Neural cell (in vitro differentiated cells): Measurements from ENCODE around the gene PTGER3.

Source experiments
- CTCF ChIP-seq: fragments of 450-650 bp; IDR thresholded peaks from 2 replicates; pipeline ENCODE4 v1.5.1; 2014; ENCODE audit warnings: antibody characterized with exemption, mild to moderate bottlenecking, moderate library complexity; ENCODE audit not compliant: poor library complexity, severe bottlenecking
- EP300 ChIP-seq: fragments of 450-650 bp; conservative IDR thresholded peaks from 2 replicates; pipeline ENCODE4 v1.6.1; 2014; ENCODE audit warnings: antibody characterized with exemption, mild to moderate bottlenecking, moderate library complexity; ENCODE audit not compliant: poor library complexity, severe bottlenecking
- EZH2 ChIP-seq: fragments of 200-600, 300-800 bp; shearing (Covaris generic), sonication (generic); IDR thresholded peaks from 2 replicates; pipeline ENCODE4 v1.6.1; 2014; ENCODE audit warnings: antibody characterized with exemption, low read length, borderline replicate concordance, mild to moderate bottlenecking; ENCODE audit not compliant: insufficient read depth, poor library complexity, severe bottlenecking
- RAD21 ChIP-seq: fragments of 450-650 bp; conservative IDR thresholded peaks from 2 replicates; pipeline ENCODE4 v1.6.1; 2014; ENCODE audit warnings: antibody characterized with exemption, mild to moderate bottlenecking, moderate library complexity
- SMC3 ChIP-seq: fragments of 450-650 bp; conservative IDR thresholded peaks from 2 replicates; pipeline ENCODE4 v1.6.1; 2014; ENCODE audit warnings: antibody characterized with exemption, mild to moderate bottlenecking, moderate library complexity; ENCODE audit not compliant: poor library complexity

- TF ChIP-seq CTCF (no peak), EP300 (no peak), EZH2 (no peak), RAD21 (no peak), SMC3 (no peak)
Measured at GRCh38 chr1:70934194-70934961, 113.2 kb downstream of the PTGER3 start.
